ENCODE measurements around the gene RAD51D. TPM values are rescaled to one million over a fixed set of nuclear protein-coding genes. Genes with fewer than 3 reads are reported as not detected.

Gene RAD51D
- polyA plus RNA-seq, 1 donor from 2014 or later = 19.0 TPM

GRCh38 chr17:35163886-35164285 is 44.2 kb upstream of the RAD51D start:
- TF ChIP-seq CTCF (IDR thresholded peaks at IDR 0.05; ENCODE audit: poor library complexity, severe bottlenecking) = no peak
- no peak for TF ChIP-seq RAD21 (conservative IDR thresholded peaks at IDR 0.05)
- TF ChIP-seq EP300 (conservative IDR thresholded peaks at IDR 0.05; ENCODE audit: poor library complexity, severe bottlenecking) = no peak
- no peak for TF ChIP-seq TAF1 (IDR thresholded peaks at IDR 0.05; ENCODE audit: low read depth)
- no peak for TF ChIP-seq MXI1 (conservative IDR thresholded peaks at IDR 0.05; ENCODE audit: poor library complexity, severe bottlenecking)
- TF ChIP-seq REST (IDR thresholded peaks at IDR 0.05; ENCODE audit: borderline replicate concordance) = no peak
- TF ChIP-seq EZH2 (IDR thresholded peaks at IDR 0.05; ENCODE audit: borderline replicate concordance, insufficient read depth, low read length, poor library complexity, severe bottlenecking) = no peak
- TF ChIP-seq POLR2AphosphoS5 (IDR thresholded peaks at IDR 0.05) = no peak
- H3K9me3 ChIP-seq (ENCODE audit: low read length) = no peaks in the 10 kb centered on the region

GRCh38 chr17:35162755-35163154 is 43.1 kb upstream of the RAD51D start:
- no peak overlapping the region for H3K9ac ChIP-seq (ENCODE audit: low read length)
- no peak overlapping the region for H3K27ac ChIP-seq (ENCODE audit: low read length)
- H2AFZ ChIP-seq (ENCODE audit: low read depth, low read length) = no peak overlapping the region
- no peaks in the 10 kb centered on the region for H3K9me3 ChIP-seq (ENCODE audit: low read length)
- no peaks in the 10 kb centered on the region for H3K27me3 ChIP-seq (ENCODE audit: insufficient read depth, low read depth, low read length)
- H3K79me2 ChIP-seq (replicated peaks; ENCODE audit: insufficient read depth, low read length) = no peaks in the 10 kb centered on the region
- TF ChIP-seq POLR2AphosphoS5 (IDR thresholded peaks at IDR 0.05) (no peak), CTCF (IDR thresholded peaks at IDR 0.05; ENCODE audit: poor library complexity, severe bottlenecking) (no peak), EZH2 (IDR thresholded peaks at IDR 0.05; ENCODE audit: borderline replicate concordance, insufficient read depth, low read length, poor library complexity, severe bottlenecking) (no peak), EP300 (conservative IDR thresholded peaks at IDR 0.05; ENCODE audit: poor library complexity, severe bottlenecking) (no peak)
- no peaks in the 10 kb centered on the region for H3K9me2 ChIP-seq (ENCODE audit: insufficient read depth, low read length)
- no peak overlapping the region for H3K4me2 ChIP-seq (ENCODE audit: low read length)
- H3F3A ChIP-seq (ENCODE audit: insufficient read depth, low read length, poor library complexity, severe bottlenecking) = no peaks in the 10 kb centered on the region
- H3K4me3 ChIP-seq (ENCODE audit: low read length) = no peak overlapping the region
- no peaks in the 10 kb centered on the region for H3K36me3 ChIP-seq (ENCODE audit: insufficient read depth, low read length)
- no peaks in the 10 kb centered on the region for H4K20me1 ChIP-seq (ENCODE audit: insufficient read depth)

More at GRCh38 chr17:35163886-35164285, 44.2 kb upstream of the RAD51D start:
- no peaks in the 10 kb centered on the region for H4K20me1 ChIP-seq (ENCODE audit: insufficient read depth)
- H3K27me3 ChIP-seq (ENCODE audit: insufficient read depth, low read depth, low read length) = no peaks in the 10 kb centered on the region
- H3K9ac ChIP-seq (ENCODE audit: low read length) = no peak overlapping the region
- no peaks in the 10 kb centered on the region for H3K79me2 ChIP-seq (replicated peaks; ENCODE audit: insufficient read depth, low read length)
- H3K36me3 ChIP-seq (ENCODE audit: insufficient read depth, low read length) = no peaks in the 10 kb centered on the region
- no peaks in the 10 kb centered on the region for H3F3A ChIP-seq (ENCODE audit: insufficient read depth, low read length, poor library complexity, severe bottlenecking)
- no peak overlapping the region for H3K4me3 ChIP-seq (ENCODE audit: low read length)
- no peak overlapping the region for H3K27ac ChIP-seq (ENCODE audit: low read length)
- no peak overlapping the region for H2AFZ ChIP-seq (ENCODE audit: low read depth, low read length)
- no peaks in the 10 kb centered on the region for H3K9me2 ChIP-seq (ENCODE audit: insufficient read depth, low read length)
- H3K4me2 ChIP-seq (ENCODE audit: low read length) = no peak overlapping the region

Measured in neural cell (in vitro differentiated cells).